ENCODE measurements around the gene EIF4E1B.
A peak's percentile ranks its signal among the peaks of the same experiment; 100 is the strongest.

The EIF4E1B gene

GRCh38 chr5:176606875-176607274 lies 23.6 kb upstream of the EIF4E1B start:
- no peak for DNase-seq

GRCh38 chr5:176608142-176608705 lies 22.3 kb upstream of the EIF4E1B start:
- no peak for DNase-seq

DNA sequence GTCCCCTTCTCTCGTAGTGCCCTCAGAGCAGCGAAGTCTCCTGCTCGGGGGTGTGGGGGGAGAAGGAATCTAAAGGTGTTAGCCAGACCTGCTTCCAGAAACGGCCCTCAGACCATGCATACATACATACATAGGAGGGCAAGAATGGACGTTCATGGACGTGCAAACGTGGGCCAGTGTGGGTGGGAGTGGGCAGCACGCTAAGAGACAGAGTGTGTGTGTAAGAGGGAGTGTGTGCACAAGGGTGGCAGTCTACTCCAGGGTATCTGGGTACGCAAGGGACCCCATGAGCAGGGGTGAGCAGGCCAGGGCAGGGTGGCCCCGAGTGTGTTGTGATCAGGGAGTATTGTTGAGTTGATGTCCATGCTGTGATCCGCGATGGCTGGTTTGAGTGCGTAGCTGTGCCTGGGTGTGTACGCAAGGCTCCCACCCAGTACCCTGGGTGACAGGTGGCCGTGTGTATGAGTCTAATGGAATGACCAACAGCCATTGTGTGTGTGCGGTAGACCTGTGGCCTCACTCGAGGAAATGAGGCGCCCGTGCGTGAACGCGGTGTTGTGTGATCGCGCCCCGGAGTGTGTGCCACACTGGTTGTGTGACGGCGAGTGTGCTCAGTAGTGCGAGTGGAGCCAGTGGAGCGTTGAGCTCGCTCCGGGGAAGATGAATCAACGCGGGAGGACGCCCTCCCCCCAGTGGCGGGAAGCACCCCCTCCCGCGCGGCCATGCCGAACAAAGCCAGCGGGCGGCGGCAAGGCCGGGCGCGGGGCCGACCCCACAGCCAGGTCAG lies 21.3 kb upstream of the EIF4E1B start:
- DNase-seq: peak in 2 of 3 experiments; percentile 59 to 64

DNA sequence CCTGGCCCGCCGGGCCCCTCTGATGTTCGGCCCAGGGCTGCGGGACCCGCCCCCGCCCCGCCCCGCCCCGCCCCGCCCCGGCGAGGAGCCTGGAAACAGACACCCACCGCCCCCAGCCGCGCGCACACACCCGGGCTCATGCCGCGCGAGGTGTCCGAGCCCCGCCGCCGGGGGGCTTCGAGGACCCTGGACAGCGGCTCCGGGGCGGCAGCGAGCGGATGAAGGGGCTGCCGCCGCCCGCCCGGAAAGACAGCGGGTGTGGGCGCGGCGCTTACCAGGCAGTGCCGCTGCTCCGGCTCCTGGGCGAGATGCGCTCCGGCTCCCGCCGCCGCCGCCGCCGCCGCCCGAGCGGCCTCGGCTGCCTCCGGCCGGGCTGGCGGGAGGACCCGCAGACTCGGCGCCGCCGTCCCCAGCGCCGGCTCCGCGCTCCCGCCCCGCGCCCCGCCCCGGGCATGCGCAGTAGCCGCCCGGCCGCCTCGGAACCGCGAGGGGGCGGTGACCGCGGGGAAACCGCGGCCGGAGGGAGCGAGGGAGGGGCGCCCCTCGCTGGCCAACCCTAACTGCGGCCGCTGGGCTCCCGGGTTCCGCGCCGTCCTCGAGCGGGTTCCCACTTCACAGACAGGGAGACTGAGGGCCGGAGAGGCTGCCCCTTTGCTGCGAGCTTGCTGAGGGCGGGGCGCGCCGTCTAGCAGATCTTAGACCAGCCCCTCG lies 20.6 kb upstream of the EIF4E1B start, which contains the start of gene GPRIN1:
Gene GPRIN1 (minus strand): TSS at position 433 of the 711 bp plus-strand sequence. CDS start 10,322 bp downstream, outside the sequence.
- peak; percentile 79 to 83 (median 79) for DNase-seq

DNA sequence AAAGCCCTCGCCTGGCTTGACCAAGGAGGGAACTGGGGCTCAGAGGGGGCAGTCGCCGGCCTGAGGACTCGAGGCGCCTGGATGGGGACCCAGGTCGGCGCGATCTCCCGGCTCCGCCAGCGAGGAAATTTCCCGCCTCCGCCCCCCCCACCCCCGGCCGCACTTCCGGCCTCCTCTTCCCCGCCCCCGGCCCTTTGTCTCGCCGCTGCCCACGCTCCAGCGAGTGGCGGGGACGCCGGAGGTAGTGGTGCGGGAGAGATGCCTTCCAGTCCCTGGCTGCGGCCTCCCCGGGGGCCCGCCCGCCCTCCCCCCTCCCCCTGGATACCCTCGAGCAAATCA lies 20.1 kb upstream of the EIF4E1B start:
- peak; percentile 49 to 77 (median 75) for DNase-seq

- DNase-seq: no peak
Observed at GRCh38 chr5:176611435-176611834, 19.0 kb upstream of the EIF4E1B start.

DNA sequence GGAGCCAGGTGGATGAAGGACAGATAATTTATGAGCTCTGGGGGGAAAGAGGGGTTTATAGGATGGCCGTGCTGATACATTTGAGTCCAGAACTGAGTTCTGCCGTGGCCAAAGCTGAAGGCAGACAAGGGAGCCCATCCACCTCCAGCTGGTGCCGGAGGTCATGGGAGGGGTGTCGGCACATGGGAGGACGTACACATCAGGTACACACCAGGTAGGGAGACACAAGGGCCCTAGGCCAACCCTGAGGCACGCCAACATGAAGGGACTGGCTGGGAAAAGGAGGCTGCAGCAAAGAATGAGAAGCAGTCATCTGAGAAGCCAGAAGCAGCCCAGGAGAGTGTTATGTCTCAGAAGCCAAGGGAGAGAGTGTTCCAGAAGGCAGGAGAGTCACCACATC lies 18.5 kb upstream of the EIF4E1B start:
- no peak for DNase-seq

- DNase-seq: no peak
Observed at GRCh38 chr5:176612855-176613254, 17.6 kb upstream of the EIF4E1B start.

- DNase-seq: no peak
Observed at GRCh38 chr5:176614805-176615478, 15.5 kb upstream of the EIF4E1B start.

- DNase-seq: peak in 1 of 3 experiments; percentile 27
Observed at GRCh38 chr5:176616511-176616910, 14.0 kb upstream of the EIF4E1B start.

- peak in 1 of 3 experiments; percentile 78 for DNase-seq
Observed at GRCh38 chr5:176618783-176619182, 11.7 kb upstream of the EIF4E1B start.

DNA sequence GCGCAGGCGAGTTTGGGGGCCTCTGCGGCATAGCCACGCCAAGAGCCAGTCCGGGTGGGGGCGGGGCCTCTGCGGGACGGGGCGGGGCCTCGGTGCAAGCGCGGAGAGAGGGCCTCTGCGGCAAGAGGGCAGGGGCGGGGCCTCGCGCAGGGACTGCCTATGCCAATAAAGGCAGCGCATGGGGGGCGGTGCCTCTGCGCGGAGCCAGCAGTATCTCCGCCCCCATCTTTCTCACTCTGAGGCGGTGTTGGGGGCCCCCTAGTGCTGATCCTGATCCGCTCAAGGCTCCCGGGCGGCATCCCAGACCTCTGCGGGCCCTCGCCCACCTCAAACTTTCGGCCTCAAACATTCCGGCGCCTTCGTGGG lies 11.3 kb upstream of the EIF4E1B start:
- peak; percentile 87 to 93 (median 92) for DNase-seq

DNA sequence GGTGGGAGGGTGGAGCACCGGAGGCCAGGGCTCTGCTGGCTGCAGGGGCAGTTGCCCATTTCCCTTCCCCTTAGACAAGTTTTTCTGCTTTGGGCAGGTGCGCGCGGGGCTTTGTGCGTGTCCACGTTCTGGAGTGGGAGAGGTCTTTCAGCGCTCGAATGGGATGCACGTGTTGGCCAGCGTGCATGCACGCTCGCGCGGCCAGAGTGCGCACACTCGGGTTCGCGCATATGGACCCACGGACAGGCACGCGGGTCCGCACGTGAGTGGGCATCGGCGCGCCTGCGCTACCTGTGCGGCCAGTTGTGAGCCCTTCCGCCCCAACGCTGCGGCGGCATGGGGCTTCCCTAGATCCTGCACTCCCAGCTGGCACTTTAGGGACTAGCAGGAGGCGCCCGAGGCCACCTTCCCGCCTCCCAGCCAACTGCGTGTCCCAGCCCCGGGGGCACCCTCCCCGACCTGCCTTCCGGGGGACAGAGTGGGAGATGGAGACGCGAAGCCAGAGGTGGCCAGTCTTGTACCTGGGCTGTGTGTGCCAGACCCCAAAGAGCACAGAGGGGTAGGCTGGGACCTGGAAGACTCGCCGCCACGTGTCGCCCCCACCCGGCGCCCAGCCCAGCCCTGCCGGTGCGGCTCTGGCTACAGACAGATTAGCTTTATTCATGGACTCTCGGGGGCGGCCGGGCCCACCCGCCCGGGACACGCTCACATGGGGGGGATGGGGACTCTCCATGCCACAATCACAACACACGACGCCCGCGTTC lies 10.7 kb upstream of the EIF4E1B start:
- peak in 2 of 3 experiments; percentile 45 to 62 for DNase-seq

- DNase-seq: peak in 2 of 3 experiments; percentile 32 to 42
Observed at GRCh38 chr5:176620333-176620981, 10.0 kb upstream of the EIF4E1B start.

DNA sequence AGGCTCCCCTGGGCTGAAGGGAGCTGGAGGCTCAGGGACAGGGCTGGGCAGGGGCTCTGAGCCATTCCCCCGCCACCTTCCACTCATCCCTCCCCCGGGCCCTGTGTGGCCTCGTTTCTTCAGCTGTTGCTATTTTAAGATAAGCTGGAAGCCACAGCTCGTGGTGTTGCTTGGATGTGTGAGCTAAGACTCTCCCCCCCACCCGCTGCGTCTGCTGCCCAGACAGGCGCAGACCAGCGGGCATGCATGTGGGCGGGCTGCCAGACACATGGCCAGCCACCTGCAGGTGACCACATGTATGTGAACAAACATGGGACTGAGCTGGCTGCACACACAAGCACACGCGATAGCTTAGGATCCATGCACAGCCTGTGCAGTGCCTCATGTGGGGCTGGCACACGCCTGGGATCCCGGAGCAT lies 8.8 kb upstream of the EIF4E1B start:
- no peak for DNase-seq

GRCh38 chr5:176624142-176624541 lies 6.3 kb upstream of the EIF4E1B start:
- DNase-seq: no peak

DNA sequence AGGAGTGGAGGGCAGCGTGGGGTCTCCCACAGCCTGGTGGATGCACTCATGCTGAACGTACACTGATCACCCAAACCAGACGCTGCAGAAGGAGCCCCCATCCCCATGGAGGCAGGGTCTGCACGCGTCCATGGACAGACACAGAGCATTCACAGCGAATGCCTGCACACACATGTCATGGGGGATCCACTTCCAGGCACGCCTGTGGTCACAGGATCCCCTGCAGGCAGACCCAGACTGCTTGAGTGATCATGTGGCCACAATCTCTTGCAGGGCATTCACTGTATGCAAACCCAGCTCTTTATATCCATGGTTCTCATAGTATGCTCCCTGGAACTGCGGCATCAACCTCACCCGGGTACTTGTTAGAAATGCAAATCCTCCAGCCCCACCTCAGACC lies 5.5 kb upstream of the EIF4E1B start:
- no peak for DNase-seq

GRCh38 chr5:176625512-176625911 lies 5.0 kb upstream of the EIF4E1B start:
- no peak for DNase-seq

DNA sequence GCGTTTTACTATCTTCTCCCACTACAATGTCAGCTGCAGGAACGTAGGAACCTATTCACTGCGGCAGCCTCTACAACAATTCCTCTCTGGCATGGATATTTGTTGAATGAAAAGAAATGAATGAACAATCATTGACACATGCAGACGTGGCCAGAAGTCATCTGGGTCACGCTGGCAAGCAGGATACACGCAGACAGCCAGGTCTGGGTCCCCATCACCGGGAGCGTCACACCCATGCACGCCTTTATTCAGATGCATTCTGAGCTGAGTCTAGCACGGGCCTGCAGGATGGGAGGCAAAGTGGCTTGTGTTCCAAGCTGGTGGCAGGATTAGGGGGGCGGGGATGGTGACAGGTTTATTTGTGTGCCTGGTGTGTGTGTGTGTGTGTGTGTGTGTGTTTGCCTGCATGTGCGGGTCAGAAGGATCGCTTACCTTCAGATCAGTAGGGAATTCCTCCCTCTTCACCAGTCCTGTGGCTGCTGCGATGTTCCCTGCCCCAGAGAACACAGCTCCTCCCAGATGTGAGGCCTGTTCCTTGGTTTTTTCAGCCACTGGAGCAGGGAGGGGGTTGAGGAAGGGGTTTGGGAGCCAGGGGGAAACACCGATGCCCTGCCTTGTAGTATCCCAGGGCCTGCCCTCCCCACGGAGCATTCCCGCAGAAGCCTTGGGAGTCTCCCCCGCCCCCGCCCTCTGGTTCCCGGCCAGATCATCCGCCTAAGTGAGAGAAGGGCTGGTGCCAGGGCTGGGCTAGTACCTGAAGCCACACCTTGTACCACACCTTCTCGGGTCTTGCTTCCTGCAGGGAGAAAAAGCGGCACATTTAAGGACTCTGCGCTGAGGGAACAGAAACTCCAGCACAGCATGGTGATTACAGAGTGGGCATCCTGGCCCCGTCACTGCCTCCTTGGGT lies 4.3 kb upstream of the EIF4E1B start:
- DNase-seq: no peak

DNA sequence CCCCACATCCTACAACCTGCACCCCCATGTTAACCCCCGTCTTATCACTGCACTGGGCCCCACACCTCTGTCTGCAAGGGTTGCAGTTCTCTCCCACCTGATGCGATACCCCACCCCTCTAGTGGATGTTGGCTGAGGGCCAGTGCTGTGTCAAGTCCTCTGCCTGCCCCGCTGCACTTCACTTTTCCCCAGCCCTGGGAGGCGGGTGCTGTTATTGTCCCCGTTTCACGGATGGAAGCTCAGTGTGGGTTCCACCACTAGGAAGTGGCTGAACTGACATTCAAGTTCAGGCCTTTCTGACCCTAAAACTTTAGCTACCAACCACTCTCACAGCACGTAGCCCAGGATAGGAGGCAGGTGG lies 3.6 kb upstream of the EIF4E1B start:
- no peak for DNase-seq

- DNase-seq: no peak
Observed at GRCh38 chr5:176627582-176627981, 2.9 kb upstream of the EIF4E1B start.
